ENCODE measurements around the gene COMMD2.

DNA sequence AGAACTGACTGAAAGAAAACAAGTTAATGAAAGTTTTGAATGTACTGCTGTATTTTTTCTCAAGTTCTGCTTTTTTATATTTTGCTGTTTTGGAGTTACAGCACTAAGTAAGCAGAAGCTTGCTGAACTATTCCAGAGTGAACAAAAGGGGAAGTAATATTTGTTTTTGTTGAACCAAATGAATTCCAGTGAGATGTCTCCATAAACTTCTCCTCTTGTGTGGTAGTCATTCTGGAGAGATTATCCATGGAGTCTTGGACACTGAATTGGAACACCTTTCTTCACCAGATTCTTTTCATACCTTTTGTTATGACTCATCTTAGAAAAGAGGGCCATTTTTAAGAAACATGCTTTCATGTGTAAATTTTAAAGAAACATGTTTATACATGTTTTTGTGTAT is 31.3 kb upstream of the COMMD2 start:
- TF ChIP-seq EZH2 (IDR thresholded peaks at IDR 0.05), result no peak
- no peak for TF ChIP-seq TCF7L2 (IDR thresholded peaks at IDR 0.05; ENCODE audit: borderline replicate concordance, extremely low read depth, insufficient read depth, insufficient read length)
- TF ChIP-seq CTCF (IDR thresholded peaks at IDR 0.05 in 2 of 3, conservative IDR thresholded peaks at IDR 0.05 in 1 of 3; ENCODE audit: borderline replicate concordance in 1 of 3, insufficient read depth in 1 of 3, low read depth in 2 of 3, low read length in 2 of 3), result no peak
- no peak for TF ChIP-seq ATF3 (IDR thresholded peaks at IDR 0.05)
- TF ChIP-seq ZBTB33 (IDR thresholded peaks at IDR 0.05; ENCODE audit: extremely low read depth, insufficient replicate concordance, low read length), result no peak
- TF ChIP-seq POLR2A (IDR thresholded peaks at IDR 0.05; ENCODE audit: borderline replicate concordance, extremely low read depth, insufficient read depth, insufficient read length), result no peak
- TF ChIP-seq ZNF274 (IDR thresholded peaks at IDR 0.05; ENCODE audit: low read depth, low read length), result no peak
- no peak for TF ChIP-seq RAD21 (IDR thresholded peaks at IDR 0.05; ENCODE audit: low read depth)
- peak; percentile 50 for TF ChIP-seq FOSL1 (IDR thresholded peaks at IDR 0.05; ENCODE audit: low read depth)
- no peak for TF ChIP-seq SIN3A (IDR thresholded peaks at IDR 0.05; ENCODE audit: low read depth)
- TF ChIP-seq, protein P1, sequence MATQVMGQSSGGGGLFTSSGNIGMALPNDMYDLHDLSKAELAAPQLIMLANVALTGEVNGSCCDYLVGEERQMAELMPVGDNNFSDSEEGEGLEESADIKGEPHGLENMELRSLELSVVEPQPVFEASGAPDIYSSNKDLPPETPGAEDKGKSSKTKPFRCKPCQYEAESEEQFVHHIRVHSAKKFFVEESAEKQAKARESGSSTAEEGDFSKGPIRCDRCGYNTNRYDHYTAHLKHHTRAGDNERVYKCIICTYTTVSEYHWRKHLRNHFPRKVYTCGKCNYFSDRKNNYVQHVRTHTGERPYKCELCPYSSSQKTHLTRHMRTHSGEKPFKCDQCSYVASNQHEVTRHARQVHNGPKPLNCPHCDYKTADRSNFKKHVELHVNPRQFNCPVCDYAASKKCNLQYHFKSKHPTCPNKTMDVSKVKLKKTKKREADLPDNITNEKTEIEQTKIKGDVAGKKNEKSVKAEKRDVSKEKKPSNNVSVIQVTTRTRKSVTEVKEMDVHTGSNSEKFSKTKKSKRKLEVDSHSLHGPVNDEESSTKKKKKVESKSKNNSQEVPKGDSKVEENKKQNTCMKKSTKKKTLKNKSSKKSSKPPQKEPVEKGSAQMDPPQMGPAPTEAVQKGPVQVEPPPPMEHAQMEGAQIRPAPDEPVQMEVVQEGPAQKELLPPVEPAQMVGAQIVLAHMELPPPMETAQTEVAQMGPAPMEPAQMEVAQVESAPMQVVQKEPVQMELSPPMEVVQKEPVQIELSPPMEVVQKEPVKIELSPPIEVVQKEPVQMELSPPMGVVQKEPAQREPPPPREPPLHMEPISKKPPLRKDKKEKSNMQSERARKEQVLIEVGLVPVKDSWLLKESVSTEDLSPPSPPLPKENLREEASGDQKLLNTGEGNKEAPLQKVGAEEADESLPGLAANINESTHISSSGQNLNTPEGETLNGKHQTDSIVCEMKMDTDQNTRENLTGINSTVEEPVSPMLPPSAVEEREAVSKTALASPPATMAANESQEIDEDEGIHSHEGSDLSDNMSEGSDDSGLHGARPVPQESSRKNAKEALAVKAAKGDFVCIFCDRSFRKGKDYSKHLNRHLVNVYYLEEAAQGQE (IDR thresholded peaks at IDR 0.05; ENCODE audit: low read depth), result no peak
- TF ChIP-seq SP1 (IDR thresholded peaks at IDR 0.05; ENCODE audit: low read depth), result no peak
- no peak for TF ChIP-seq EGR1 (IDR thresholded peaks at IDR 0.05; ENCODE audit: low read depth)

Measured in HCT116 (cell line).